ENCODE measurements around the gene EXOSC3.
A peak's percentile ranks its signal among the peaks of the same experiment; 100 is the strongest.
"Not testable (repeated sequence)": the region's sequence is repeated elsewhere in the genome, so short reads cannot be mapped to it uniquely, and the experiment has no call there.

Gene EXOSC3

DNA sequence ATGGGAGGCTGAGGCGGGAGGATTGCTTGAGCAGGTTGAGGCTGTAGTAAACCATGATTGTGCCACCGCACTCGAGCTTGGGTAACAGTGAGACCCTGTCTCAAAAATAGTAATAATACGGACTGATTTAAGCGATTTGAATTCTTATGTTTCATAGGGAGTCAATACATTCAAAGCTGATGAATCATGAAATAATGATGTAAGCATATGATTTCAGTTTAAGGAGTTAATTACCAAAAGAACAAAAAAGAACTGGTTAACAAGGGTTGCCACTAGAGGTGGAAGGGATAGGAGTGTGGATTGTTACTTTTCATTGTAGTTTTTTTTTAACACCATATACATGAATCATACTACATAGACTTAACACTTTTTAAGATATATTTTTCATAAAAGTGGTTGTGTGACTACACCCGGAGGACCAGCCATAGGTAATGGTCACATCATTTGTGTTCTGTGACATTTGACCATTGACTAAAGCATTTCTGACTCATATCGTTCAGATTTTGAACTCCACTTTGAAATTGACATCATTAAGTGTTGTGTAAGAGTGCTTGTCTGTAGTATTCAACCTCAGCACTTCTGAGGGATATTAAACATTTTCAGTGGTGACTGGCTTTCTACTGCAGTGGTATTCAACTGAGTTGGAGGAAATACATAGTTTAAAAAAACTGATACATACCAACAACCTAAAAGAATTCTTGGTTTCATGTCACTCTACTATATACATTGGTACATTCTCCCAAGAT is 24.3 kb downstream of the EXOSC3 start:
- H3K4me1 ChIP-seq (ENCODE audit: control extremely low read depth in 1 of 4, control insufficient read depth in 4 of 4, insufficient read depth in 4 of 4, low read length in 3 of 4) = no peaks in the 10 kb centered on the region
- DNase-seq = no peak
- ChIA-PET CTCF (interaction anchor here (1.2 to 1.6 kb wide), 3 partner anchors 8 to 165 kb away, joined by 3 to 5 read pairs (median 3); no protein-coding TSS in a partner anchor), POLR2A (no interaction called here)
- H3K27ac ChIP-seq (ENCODE audit: insufficient read depth in 1 of 2, low read depth in 1 of 2, low read length in 2 of 2, poor library complexity in 1 of 2, severe bottlenecking in 2 of 2) = no peak overlapping the region
- no peaks in the 10 kb centered on the region for H3K27me3 ChIP-seq (replicated peaks in 2 of 5; ENCODE audit: control insufficient read depth in 4 of 5, insufficient read depth in 5 of 5, low read length in 4 of 5)
- peaks cover 2 to 18% (median 4%) of the 10 kb centered on the region in 4 experiments for H3K36me3 ChIP-seq (ENCODE audit: control insufficient read depth in 4 of 4, insufficient read depth in 4 of 4, low read length in 3 of 4)
- 100% methylated on average over 3 of the region's 7 CpGs for WGBS (ENCODE audit: insufficient coverage)
- H3K4me3 ChIP-seq (ENCODE audit: control insufficient read depth in 1 of 7, extremely low read depth in 1 of 7, insufficient read depth in 4 of 7, low read depth in 2 of 7, low read length in 6 of 7) = no peak overlapping the region
- no peaks in the 10 kb centered on the region for H3K9me3 ChIP-seq (ENCODE audit: control extremely low read depth in 1 of 5, control insufficient read depth in 4 of 5, insufficient read depth in 2 of 5, low read depth in 1 of 5, low read length in 4 of 5)

- ChIA-PET CTCF (interaction anchor here (1.1 kb wide), 1 partner anchor 13 kb away, joined by 3 read pairs; no protein-coding TSS in a partner anchor), POLR2A (no interaction called here)
- Histone ChIP-seq H3K36me3 (ENCODE audit: control insufficient read depth in 4 of 4, insufficient read depth in 4 of 4, low read length in 3 of 4) (peaks cover 2 to 10% (median 4%) of the 10 kb centered on the region in 4 experiments), H3K27ac (ENCODE audit: insufficient read depth in 1 of 2, low read depth in 1 of 2, low read length in 2 of 2, poor library complexity in 1 of 2, severe bottlenecking in 2 of 2) (no peak overlapping the region), H3K27me3 (replicated peaks in 2 of 5; ENCODE audit: control insufficient read depth in 4 of 5, insufficient read depth in 5 of 5, low read length in 4 of 5) (no peaks in the 10 kb centered on the region), H3K9me3 (ENCODE audit: control extremely low read depth in 1 of 5, control insufficient read depth in 4 of 5, insufficient read depth in 2 of 5, low read depth in 1 of 5, low read length in 4 of 5) (no peaks in the 10 kb centered on the region), H3K4me3 (ENCODE audit: control insufficient read depth in 1 of 7, extremely low read depth in 1 of 7, insufficient read depth in 4 of 7, low read depth in 2 of 7, low read length in 6 of 7) (no peak overlapping the region), H3K4me1 (ENCODE audit: control extremely low read depth in 1 of 4, control insufficient read depth in 4 of 4, insufficient read depth in 4 of 4, low read length in 3 of 4) (peaks cover 5 to 11% (median 8%) of the 10 kb centered on the region in 4 experiments)
- 100% methylated on average over 3 of the region's 3 CpGs for WGBS (ENCODE audit: insufficient coverage)
- no peak for DNase-seq
Measured at GRCh38 chr9:37758747-37759146, 26.1 kb downstream of the EXOSC3 start.

DNA sequence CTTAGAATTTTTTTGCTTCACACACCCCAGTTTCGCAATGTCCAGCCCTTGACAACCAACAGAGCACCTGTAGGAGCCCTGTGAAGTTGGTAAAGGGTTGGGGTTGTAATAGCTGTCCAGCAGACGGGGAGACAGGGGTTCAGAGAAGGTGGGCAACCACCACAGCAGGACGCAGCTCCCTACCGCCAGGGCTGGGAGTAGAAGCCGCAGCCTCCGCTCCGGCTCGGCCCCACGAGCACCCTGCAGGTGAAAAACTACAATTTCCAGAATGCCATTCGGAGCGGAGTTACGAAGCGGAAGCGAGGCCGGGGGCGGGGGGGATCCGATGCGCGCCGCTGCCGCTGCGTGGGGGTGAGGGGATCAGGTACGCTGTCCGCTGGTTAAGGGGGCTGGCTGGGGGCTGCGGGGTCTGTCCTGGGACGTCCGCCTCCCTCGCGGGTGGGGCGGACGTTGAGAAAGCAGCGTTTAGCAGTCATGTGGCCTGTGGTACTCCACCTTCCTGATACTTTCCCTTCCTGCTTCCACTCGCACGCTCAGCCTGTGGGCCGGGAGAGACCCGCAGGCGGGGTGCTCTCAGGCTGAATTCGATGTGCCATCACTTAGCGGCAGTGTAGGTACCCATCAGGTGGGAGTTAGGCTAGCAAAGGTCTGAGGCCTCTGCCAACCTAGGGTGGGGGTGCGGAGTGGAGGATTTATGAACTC is 31.2 kb downstream of the EXOSC3 start, which contains the start of gene TRMT10B:
TRMT10B (plus strand) TSS at position 317 of the 702 bp plus-strand sequence. CDS start 8,127 bp downstream, outside the sequence.
- H3K4me3 ChIP-seq (ENCODE audit: control insufficient read depth in 1 of 7, extremely low read depth in 1 of 7, insufficient read depth in 4 of 7, low read depth in 2 of 7, low read length in 6 of 7) = peak within 1 kb of the TSS; percentile 52 to 96 (median 86)
- ChIA-PET CTCF (no interaction called here), POLR2A (no interaction called here)
- DNase-seq = peak; percentile 71 to 87 (median 85)
- H3K36me3 ChIP-seq (ENCODE audit: control insufficient read depth in 4 of 4, insufficient read depth in 4 of 4, low read length in 3 of 4) = no peaks in the 10 kb centered on the region
- no peaks in the 10 kb centered on the region for H3K9me3 ChIP-seq (ENCODE audit: control extremely low read depth in 1 of 5, control insufficient read depth in 4 of 5, insufficient read depth in 2 of 5, low read depth in 1 of 5, low read length in 4 of 5)
- no peaks in the 10 kb centered on the region for H3K27me3 ChIP-seq (replicated peaks in 2 of 5; ENCODE audit: control insufficient read depth in 4 of 5, insufficient read depth in 5 of 5, low read length in 4 of 5)
- peaks cover 7 to 15% (median 11%) of the 10 kb centered on the region in 4 experiments for H3K4me1 ChIP-seq (ENCODE audit: control extremely low read depth in 1 of 4, control insufficient read depth in 4 of 4, insufficient read depth in 4 of 4, low read length in 3 of 4)
- WGBS (ENCODE audit: insufficient coverage) = 0% methylated on average over 25 of the region's 40 CpGs
- H3K27ac ChIP-seq (ENCODE audit: insufficient read depth in 1 of 2, low read depth in 1 of 2, low read length in 2 of 2, poor library complexity in 1 of 2, severe bottlenecking in 2 of 2) = peak within 1 kb of the TSS; percentile 70 to 92

GRCh38 chr9:37752642-37753488 is 32.0 kb downstream of the EXOSC3 start:
- Histone ChIP-seq H3K9me3 (ENCODE audit: control extremely low read depth in 1 of 5, control insufficient read depth in 4 of 5, insufficient read depth in 2 of 5, low read depth in 1 of 5, low read length in 4 of 5) (no peaks in the 10 kb centered on the region), H3K27ac (ENCODE audit: insufficient read depth in 1 of 2, low read depth in 1 of 2, low read length in 2 of 2, poor library complexity in 1 of 2, severe bottlenecking in 2 of 2) (peak overlapping the region in 1 of 2 experiments; percentile 92), H3K4me1 (ENCODE audit: control extremely low read depth in 1 of 4, control insufficient read depth in 4 of 4, insufficient read depth in 4 of 4, low read length in 3 of 4) (peaks cover 7 to 15% (median 11%) of the 10 kb centered on the region in 4 experiments), H3K36me3 (ENCODE audit: control insufficient read depth in 4 of 4, insufficient read depth in 4 of 4, low read length in 3 of 4) (no peaks in the 10 kb centered on the region), H3K27me3 (replicated peaks in 2 of 5; ENCODE audit: control insufficient read depth in 4 of 5, insufficient read depth in 5 of 5, low read length in 4 of 5) (no peaks in the 10 kb centered on the region), H3K4me3 (ENCODE audit: control insufficient read depth in 1 of 7, extremely low read depth in 1 of 7, insufficient read depth in 4 of 7, low read depth in 2 of 7, low read length in 6 of 7) (peak overlapping the region in 6 of 7 experiments; percentile 52 to 95 (median 86))
- 92% methylated on average over 26 of the region's 29 CpGs for WGBS (ENCODE audit: insufficient coverage)
- DNase-seq = no peak
- CTCF ChIA-PET = no interaction called here
- POLR2A ChIA-PET = interaction anchor here (0.6 kb wide), 1 partner anchor 57 kb away, joined by 3 read pairs; no protein-coding TSS in a partner anchor

- H3K27me3 ChIP-seq (replicated peaks in 2 of 5; ENCODE audit: control insufficient read depth in 4 of 5, insufficient read depth in 5 of 5, low read length in 4 of 5); H3K27ac ChIP-seq (ENCODE audit: insufficient read depth in 1 of 2, low read depth in 1 of 2, low read length in 2 of 2, poor library complexity in 1 of 2, severe bottlenecking in 2 of 2); H3K4me3 ChIP-seq (ENCODE audit: control insufficient read depth in 1 of 7, extremely low read depth in 1 of 7, insufficient read depth in 4 of 7, low read depth in 2 of 7, low read length in 6 of 7); H3K9me3 ChIP-seq (ENCODE audit: control extremely low read depth in 1 of 5, control insufficient read depth in 4 of 5, insufficient read depth in 2 of 5, low read depth in 1 of 5, low read length in 4 of 5); H3K36me3 ChIP-seq (ENCODE audit: control insufficient read depth in 4 of 4, insufficient read depth in 4 of 4, low read length in 3 of 4); DNase-seq; CTCF ChIA-PET: not testable (repeated sequence)
- WGBS (ENCODE audit: insufficient coverage) = no CpG with 5 or more reads among the region's 13 CpGs
- peaks cover 7 to 15% (median 11%) of the 10 kb centered on the region in 4 experiments for H3K4me1 ChIP-seq (ENCODE audit: control extremely low read depth in 1 of 4, control insufficient read depth in 4 of 4, insufficient read depth in 4 of 4, low read length in 3 of 4)
- POLR2A ChIA-PET = interaction anchor here (0.6 kb wide), 1 partner anchor 58 kb away, joined by 3 read pairs; no protein-coding TSS in a partner anchor
Measured at GRCh38 chr9:37752112-37752511, 32.8 kb downstream of the EXOSC3 start.

GRCh38 chr9:37751704-37752103 is 33.2 kb downstream of the EXOSC3 start:
- H3K27ac ChIP-seq (ENCODE audit: insufficient read depth in 1 of 2, low read depth in 1 of 2, low read length in 2 of 2, poor library complexity in 1 of 2, severe bottlenecking in 2 of 2); DNase-seq; CTCF ChIA-PET; H3K27me3 ChIP-seq (replicated peaks in 2 of 5; ENCODE audit: control insufficient read depth in 4 of 5, insufficient read depth in 5 of 5, low read length in 4 of 5); H3K9me3 ChIP-seq (ENCODE audit: control extremely low read depth in 1 of 5, control insufficient read depth in 4 of 5, insufficient read depth in 2 of 5, low read depth in 1 of 5, low read length in 4 of 5); H3K4me3 ChIP-seq (ENCODE audit: control insufficient read depth in 1 of 7, extremely low read depth in 1 of 7, insufficient read depth in 4 of 7, low read depth in 2 of 7, low read length in 6 of 7); H3K36me3 ChIP-seq (ENCODE audit: control insufficient read depth in 4 of 4, insufficient read depth in 4 of 4, low read length in 3 of 4); POLR2A ChIA-PET: not testable (repeated sequence)
- peaks cover 7 to 15% (median 11%) of the 10 kb centered on the region in 4 experiments for H3K4me1 ChIP-seq (ENCODE audit: control extremely low read depth in 1 of 4, control insufficient read depth in 4 of 4, insufficient read depth in 4 of 4, low read length in 3 of 4)
- 89% methylated on average over 7 of the region's 30 CpGs for WGBS (ENCODE audit: insufficient coverage)
